ENCODE results near the gene FAM181B.
"Not testable (repeated sequence)": the region's sequence is repeated elsewhere in the genome, so short reads cannot be mapped to it uniquely, and the experiment has no call there.

FAM181B gene

DNA sequence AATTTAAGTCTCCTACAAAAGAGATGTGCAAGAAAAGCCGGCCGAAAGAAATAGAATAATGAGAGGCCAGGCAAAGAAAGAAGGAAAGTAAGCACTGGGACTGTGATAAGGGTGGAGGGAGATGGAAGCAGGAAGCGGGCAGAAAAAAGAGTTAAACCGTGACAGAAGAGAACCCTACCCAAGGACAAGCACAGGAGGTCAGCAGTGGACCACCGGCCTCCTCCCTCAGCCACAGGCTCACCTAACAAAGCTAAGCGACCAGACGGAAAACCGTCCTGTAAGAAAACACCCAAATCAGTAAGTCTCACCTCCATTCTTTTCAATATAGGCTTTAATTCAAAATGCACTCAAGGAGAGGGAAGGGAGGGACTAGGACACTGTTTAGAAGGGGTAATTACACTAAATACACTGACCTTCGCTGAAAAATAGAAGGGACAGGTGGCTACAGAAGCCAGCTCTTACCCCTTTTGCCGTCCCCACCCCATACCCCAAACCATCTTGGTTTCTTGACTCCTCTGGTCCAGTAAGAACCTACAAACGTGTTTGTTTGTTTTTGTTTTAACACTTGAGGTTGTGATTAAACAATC lies 1.9 kb downstream of the FAM181B start:
- no peak for DNase-seq

DNA sequence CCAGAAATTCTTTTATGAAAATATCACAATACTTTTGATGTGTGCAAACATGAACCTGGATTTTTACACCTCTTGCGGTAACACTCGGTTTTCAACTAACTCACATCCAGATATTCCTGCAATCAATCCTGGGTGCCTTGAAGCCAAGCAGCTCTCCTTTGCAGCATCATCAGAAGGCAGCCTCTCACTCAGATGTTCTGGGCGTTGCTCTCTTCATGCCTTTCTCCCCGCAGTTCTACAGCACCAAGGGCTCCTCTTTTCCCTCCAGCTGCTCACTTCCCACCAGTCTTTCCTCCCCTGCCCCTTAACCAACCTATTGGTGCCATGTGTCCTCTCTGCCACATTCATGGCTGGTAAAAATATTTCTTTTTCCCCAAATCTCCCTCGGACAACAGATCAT lies 2.9 kb downstream of the FAM181B start:
- no peak for DNase-seq

DNA sequence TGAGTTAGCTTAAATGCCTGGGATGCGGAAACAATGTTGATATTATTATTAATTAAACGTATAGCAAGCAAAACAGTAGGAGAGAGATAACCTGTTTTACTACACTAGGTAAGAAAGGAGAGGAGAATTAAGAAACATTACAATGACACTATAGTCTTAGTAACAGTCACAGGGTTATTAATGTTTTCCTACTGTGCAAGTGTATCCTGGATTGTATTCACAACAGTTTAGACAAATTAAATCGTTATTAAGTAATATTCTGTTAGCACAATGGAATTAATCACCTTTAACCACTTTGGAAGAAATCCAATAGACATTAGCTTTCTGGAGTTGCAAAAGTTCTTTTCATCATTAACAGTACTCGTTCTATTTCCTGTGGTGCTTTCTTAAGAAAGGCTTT lies 3.4 kb downstream of the FAM181B start:
- DNase-seq = no peak

DNA sequence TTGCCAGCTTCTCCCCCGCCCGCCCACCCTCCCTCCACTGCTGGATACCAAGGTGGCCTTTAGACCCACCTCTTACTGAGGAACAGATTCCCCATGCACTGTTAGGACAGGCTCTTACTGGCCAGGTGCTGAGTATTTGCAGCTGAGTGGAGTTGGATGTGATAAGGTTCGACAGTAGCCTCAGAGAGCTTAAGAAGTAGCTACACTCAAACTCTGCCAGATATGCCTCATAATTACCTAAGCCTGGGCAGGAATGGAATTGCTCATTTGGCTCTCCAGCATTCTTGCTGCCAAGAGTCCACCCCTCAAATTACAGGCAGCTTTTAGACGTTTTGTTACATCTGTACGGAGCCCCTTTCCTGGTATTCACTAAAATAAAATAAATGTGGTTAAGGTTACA lies 9.6 kb downstream of the FAM181B start:
- no peak for DNase-seq

DNA sequence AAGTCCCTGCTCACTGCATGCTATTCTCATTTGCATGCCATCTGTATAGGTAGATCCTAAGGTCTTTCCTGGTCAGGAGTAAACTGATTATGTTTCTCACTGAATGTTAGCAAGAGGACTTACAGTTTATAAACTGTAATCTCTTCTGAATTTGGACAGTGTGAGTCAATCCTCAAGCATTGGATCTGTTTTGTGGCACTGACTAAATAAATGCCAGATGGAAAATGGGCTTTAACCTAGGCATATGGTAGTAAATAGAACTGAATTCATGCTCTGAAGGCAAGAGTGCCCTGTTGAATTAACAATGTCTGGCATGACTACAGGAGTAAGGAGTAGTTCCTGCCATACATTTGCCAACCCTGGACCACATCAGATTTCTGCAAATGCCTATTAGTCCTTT lies 11.4 kb downstream of the FAM181B start:
- no peak for DNase-seq

DNA sequence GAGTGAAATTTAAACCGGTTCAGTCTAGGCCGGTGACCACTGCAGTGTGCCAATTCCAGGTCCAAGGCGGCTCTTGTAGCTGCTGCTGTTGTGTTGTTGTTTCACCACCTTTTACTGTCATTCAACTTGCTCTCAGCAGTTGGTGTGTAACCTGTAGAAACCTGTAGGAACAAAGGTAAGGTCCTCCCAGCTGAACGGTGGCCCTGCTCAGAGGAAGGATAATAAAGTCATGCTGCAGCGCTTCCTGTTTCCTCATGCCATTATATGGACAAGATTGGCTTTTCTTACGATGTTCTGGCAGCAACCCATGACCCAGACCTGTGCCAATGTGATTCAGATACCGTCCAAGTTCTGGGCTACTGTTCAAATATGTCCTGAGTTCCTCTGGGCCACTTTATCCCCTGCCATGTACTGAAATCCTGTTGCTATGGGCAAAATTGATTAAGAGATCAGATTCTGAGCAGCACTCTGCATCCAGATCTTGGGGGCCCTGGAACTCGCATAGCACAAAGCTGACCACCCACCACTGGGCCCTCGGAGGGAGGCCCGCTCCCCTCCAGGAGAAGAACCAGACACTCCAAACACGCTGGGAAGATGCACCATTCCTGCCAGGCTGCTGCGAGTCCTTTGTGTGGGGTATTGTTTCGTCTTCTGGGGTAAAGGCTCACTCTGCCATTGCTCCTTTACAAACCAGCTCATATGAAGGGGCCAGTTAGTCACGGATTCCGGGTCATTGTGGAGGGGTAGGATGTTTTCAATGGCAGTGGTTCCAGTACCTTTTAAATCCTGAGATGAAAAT lies 13.2 kb downstream of the FAM181B start:
- DNase-seq = no peak

DNA sequence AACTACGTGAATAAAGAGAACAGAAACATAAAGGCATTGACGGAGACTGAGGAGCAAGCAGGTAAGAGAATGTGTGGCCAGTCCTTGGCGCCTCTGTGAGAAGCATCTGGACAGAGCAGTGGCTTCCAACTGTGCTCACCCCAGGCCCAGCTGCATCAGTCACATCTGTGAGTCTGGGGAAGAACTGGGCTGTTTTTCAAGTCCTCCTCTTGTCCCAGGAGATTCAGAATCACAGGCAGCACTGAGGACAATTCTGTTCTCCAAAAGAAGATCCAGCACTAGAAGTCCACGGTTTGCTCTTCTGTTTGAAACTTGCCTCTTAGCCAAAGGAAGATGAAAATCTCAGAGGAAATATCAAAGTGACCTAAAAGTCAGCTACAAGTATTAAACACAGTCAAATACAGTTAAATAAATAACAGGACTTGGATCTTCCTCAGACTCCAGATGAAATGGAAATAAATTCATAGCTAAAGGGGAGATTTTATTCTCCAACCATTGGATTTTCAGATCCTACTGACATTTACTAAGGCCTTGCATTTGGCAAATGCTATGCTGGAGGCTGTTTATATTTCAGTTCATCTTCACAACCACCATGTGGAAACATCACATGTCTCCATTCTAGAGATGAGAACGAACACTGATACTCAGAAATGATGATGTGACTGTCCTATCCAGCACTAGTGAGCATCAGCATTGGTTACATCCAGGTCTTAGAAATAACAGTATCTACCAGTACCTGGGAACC lies 14.1 kb downstream of the FAM181B start:
- DNase-seq = no peak

DNA sequence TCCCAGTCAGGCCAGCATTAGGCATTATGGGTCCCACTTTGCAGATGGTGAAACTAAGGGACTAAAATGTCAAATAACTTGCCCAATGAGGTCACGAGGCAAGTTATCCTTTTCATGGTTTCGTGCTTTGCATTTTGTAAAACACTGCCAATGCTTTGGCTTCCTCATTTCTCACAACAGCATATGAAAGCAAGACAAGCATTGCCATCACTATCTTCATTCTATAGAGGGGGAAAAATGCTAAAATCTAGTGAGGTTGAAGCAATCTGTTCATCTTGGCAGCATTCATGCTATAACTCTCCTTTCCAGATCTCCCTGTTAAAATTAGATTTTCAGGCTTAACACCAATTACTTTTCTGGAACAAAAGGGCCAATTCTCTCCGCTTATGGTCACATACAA lies 14.8 kb downstream of the FAM181B start:
- DNase-seq = no peak

DNA sequence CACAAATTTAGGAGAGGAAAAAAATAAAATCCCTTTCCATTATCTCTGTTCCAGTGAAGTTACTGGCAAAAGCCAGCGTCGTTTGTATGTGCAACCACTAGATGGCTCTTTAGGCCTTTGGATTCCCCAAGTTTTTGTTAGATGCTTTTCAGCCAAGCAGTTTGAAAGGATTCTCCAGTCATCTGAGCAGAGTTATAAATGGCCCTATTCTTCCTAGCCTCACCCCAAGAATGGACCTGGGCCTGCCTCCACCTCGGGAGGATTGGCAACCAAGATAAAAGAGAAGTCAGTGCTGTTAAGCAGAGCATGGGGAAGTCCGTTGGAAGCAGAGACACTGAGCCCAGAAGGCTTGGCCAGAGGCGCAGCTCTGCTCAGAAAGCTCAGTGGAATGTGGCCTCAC lies 15.4 kb downstream of the FAM181B start:
- DNase-seq = peak; percentile 35

DNA sequence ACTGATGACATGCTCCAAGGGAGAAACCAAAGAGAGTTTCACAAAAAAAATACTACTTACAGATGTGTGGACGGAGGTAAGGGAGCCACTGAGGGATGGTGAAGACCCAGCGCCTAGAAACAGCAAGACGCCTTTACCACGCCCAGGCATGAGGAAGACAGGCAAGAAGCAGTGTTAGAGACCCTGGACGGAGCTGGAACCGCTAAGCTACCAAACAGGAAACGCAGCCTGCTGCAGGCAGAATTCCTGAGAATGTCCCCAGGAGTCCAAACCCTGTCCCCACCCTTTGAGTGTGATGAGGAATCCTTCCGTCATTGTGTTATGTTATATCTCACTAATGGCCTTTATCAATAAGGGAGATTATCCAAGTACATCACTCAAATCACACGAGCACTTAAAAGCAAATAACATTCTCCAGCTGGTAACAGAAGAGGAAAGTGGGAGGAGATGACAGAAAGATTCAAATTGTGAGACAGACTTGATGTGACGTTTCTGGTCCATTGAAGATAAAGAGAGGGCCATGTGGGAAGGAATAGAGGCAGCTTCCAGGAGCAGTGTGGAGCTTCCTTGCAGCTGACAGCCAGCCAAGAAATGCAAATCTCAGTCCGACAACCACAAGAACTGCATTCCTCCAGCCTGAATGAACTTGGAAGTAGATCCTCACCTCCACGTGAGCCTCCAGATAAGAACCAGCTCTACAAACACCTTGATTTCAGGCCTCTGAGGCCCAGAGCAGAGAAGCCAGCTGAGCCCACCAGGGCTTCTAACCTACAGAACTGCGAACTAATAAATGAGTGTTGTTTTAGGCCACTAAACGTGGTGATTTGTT lies 19.1 kb downstream of the FAM181B start:
- no peak for DNase-seq

DNA sequence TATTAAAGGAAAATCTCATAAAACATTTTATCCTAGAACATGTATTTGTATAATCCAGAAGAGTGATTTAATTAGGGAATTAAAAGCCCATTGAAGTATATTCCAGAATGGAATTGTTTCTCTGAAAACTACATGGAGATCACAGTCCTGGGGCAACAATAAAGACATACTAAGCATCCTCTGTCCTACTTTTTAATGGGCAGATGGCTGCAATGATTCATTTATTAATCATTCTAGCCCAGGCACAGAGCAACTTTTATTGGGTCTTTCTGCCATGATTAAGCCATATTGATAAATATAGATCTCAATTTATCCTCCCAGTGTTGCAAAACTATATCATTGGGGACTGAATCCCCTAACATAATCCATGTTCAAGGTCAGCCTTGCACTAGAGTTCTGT lies 22.0 kb downstream of the FAM181B start:
- DNase-seq = no peak

DNA sequence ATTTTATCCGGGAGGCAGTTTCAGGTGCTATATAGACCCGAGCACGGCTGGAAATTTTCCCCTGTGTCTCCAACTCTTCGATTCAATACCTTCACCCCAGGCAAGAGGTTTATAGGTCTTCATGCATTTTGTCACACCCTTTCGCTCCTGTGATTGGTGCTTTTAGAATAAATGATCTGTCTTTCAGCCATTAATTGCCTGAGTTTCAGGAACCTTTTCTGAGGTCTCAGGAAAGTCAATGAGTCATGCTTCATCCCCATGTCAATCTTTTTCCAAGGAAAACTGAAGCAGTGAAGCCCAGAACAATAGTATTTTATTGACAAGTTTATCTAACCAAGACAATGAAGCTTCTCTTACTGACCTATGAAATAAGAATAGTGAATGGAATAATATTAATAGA lies 29.9 kb downstream of the FAM181B start:
- no peak for DNase-seq

DNA sequence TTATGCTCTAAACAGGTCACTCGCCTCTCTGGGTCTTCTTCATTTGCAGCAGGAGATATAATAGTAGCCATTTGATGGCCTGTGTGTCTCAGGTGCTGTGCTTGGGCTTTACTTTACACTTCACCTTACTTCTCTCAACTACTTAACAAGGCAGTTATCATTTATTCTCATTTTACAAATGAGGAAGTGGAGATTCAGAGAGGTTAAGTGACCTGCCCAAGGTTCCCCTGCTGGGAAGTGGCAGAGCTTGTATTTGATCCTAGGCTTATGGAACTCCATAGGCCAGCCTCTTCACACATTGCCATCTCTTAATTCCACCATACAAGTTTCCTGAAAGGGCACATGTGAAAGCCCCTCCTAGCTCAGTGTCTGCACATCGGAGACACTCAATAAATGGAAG lies 30.4 kb downstream of the FAM181B start:
- DNase-seq = no peak

DNA sequence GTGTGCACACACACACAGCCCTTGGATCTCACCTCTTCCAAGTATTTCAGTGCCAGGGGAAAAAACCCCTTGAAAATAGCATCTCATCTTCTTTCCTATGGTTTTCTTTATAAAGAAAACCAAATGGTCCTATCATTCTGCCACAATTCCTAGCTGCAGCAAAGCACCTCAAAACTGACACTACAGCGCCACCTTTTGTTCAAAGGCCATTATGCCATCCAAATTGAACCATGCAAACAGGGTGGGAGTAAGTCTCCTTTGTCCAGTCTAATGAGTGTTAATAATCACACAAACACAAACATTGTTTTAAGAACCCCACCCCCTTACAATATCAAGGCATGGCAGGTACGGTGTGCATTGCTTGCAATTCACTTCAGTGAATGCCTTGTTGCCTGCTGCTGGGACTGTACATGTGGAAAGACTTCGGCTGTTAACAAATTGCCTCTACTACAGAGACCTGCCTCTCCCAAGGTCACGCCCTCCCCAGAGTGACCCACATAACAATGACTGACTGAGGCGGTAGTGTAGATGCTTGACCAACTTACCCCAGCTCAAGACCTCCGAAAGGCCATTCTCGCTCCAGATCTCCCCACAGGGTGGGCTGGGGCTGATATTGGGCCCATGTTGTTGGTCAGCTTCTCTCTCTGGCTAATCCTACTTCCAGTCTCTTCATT lies 31.7 kb downstream of the FAM181B start:
- DNase-seq = peak; percentile 13

DNA sequence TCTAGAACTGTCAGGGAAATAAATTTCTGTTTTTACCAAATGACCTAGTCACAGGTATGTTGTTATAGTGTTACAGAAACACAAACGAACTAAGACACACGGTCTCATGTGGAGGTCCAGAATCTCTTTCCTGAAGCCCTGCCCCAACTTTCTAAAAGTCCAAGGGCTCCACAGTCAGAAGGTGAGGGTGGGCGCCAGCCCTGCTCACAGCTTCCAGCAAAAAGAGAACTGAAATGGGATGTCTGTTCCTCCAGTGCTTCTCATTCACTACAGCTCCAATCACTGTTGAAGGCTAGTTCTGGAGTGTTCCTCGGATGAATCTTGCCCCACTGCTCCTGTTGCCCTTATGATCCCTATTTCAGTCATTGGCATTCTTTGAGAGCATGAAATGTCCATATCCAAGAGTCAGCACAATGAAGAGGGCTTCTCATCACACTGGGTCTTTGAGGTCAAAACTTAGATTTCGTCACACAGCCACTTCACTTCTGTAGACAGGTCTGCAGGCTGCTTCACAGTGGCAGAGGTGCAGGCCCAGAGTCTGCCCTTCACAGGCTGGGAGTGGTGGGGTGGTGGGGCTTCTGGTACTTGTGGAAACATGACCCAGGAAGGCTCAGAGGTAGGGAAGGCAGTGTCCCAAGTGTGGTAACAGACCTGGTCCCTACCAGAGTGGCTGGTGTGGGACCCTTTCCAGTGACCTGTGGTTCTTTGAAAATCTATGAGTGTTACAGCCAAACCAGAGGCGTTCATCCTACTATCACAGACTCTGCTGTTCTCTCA lies 34.9 kb downstream of the FAM181B start:
- no peak for DNase-seq

DNA sequence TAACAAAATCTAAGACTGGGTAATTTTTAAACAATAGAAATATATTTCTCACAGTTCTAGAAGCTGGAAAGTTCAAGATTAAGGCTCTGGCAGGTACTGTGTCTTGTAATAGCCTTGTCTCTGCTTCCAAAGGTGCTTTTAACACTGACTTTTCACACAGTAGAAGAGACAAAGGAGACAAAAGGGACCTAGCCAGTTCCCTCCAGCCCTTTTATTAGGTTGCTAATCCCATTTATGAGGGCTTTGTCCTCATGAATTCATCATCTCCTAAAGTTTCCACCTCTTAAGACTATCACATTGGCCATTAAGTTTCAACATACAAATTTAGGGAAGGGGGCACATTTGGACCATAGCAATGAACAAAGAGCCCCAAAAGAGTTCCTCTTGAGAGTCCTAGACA lies 40.7 kb downstream of the FAM181B start:
- no peak for DNase-seq

DNA sequence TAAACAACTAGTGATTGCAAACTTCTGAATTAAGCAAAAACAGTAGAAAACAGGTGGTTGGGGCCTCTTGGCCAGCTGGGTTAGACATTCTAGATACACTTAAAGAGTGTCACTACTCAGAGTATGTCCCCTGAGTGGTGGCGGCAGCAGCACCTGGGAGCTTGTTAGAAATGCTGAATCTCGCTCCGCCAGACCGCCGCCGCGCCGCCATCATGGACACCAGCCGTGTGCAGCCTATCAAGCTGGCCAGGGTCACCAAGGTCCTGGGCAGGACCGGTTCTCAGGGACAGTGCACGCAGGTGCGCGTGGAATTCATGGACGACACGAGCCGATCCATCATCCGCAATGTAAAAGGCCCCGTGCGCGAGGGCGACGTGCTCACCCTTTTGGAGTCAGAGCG lies 44.3 kb downstream of the FAM181B start:
- not testable (repeated sequence) for DNase-seq

DNA sequence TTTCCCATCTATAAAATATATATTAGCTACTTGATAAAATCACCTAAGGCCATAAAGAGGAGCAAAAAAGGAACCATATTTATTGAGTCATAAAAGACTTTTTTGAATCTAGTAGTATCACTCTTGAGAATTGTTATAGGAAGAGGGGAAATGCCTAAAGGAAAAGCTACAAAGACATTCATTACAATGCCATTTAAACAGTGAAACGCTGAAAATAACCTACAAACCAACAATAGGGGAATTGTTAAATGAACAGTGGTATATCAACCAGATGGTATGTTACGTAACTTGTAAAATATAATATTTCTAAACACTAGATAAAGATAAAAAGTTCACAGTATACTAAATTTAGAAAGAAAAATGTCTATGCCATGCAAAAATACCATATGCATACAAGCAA lies 47.5 kb downstream of the FAM181B start:
- DNase-seq = no peak

DNA sequence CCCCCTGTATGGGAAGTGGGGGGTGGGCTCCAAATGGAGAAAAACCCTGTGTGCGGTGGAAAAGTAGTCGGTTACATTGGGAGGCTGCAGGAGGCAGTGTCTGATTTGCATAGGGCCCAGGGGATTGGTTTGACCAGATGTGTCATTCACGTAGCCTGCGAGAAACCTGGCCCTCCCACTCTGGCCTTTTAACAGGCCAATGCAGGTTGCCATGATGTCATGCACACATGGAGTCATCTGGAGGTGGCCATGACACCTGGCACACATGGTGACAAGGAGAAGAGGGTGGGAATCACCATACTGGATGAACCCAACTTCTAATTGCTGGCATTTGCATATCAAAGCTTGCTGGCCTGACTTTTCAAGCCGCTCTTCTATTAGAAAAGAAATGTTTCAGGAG lies 50.6 kb downstream of the FAM181B start:
- DNase-seq = no peak

DNA sequence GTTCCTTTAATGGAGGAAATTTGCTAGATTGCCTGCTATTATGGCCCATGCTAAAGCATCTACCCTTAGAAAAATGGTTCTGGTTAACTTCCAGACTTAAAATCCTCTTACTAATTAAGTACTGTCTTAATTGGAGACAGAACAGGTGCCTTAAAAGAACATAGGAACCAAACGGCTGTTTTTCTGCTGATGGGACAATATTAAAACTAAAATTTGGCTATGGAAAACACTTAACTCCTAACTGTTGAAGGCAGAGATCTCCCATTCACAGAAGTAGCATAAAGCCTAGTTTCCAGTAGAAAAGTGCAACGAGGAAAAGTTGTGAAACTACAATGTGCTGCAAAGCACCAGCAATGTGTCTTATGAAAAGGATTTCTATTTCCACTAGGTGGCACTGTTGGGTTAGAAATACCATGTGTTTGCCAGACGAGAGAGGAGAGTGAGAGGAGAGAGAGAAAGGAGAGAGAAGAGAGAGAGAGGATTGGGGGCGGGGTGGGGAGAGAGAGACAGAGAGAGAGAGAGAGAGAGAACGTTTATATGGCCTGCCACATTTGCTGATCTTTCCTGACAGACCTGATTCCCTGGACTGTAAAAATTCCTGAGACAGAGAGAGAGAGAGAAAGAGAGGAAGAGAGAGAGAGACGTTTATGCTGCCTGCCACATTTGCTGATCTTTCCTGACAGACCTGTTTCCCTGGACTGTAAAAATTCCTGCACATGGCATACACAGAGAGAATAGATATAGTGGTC lies 51.5 kb downstream of the FAM181B start:
- DNase-seq = peak; percentile 60

DNA sequence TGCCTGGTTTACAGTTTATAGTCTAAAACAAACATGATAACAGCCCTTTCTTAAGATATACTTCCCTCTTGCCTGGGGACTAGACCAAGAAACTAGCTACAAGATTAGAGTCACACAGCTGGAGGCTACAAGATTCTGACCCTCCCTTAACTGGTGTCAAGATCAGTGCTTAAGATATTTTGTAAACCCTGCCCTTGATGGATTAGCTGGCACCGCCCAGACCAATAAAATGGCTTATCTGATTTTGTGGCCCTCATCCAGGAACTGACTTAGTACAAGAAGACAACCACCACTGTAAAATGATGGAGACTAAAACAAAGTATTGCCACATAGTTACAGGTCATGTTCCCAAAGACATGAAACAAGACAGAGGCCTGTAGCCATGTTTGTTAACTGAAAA lies 53.4 kb downstream of the FAM181B start:
- no peak for DNase-seq

All from CD4-positive, alpha-beta T cell treated with Interleukin-21 for 1 hour (primary cell).